CD4-positive, alpha-beta T cell treated with Interleukin-15 for 4 hours (primary cell): Measurements from ENCODE around the gene BOD1L1.

Experiments used
- DNase-seq: peaks from one replicate; pipeline ENCODE4 v3.0.0-alpha.2; 2020; ENCODE audit warnings: low spot score

The BOD1L1 gene

DNA sequence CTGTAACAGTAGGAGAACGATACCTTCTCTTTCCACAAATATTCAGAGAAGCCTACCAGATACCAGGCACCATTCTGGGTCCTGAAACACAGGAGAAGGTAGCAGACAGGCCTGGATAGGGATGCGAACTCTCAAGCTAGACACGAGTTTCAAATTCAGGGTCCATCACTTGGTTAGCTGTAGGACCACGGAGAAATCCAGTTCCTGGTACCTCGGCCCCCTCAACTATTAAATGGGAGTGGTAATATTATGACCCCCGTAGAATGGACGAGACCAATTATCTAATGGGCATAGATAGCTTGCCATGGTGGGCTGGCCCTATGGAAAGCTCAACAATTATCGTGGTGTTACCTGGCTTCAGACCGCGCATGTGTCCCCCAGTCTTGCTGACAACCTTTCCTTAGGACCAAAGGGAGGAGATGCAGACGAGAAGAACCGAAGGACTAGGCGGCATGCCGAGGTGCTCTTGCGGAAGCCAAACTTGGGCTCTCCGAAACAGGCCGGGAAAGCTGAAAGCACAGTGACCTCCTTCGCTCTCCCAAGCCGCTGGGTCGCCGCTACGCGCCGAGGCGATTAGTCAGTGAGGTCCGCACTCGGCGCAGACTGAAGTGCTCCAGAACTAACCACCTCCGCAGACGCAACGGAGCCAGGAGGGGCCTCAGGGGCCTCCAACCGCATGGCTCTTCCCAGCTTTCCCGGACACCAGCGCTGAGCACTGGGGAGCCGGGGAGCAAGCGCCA is 102.9 kb downstream of the BOD1L1 start:
- DNase-seq, result no peak

DNA sequence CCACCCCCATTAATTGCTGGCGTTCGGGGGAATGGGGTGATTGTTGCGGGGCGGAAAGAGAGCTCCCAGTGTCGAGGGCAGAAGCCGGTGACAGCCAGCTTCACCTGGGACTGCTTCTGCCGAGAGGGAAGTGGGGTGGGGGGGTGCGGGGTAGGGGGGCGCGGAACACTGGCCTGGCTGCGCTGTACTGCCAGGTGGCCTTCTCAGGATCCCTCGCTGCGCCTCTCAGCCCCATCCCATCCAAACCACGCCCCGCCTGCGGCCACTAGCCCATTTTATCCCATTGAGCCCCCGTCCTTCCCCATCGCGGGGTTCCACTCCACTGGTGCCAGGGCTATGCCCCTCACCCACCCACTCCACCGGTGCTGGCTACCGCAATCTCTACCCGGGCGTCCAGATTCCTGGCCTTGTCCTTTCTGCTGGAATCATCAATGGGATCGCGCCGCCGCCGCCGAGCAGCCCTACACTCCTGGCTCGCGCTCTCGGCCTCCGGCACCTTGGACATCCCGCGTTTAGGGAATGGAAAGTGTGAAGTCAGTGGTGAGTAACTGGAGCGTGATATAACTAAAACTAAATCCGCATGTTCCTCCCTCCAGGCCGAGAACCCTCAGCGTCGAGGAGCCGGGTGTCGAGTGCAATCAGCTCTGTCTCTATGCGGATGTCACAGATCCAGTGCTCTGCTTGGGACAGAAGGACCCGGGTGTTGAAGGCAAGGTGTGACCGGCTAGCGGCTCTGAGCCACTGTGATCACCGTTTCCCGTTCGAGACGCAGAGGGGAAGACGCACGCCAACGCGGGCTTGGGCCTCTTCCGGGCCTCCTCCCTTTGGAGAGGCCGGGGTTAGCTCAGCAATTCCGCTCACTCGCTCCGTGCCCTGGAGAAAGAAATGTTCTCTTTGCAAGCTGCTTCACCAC is 103.7 kb downstream of the BOD1L1 start:
- no peak for DNase-seq

DNA sequence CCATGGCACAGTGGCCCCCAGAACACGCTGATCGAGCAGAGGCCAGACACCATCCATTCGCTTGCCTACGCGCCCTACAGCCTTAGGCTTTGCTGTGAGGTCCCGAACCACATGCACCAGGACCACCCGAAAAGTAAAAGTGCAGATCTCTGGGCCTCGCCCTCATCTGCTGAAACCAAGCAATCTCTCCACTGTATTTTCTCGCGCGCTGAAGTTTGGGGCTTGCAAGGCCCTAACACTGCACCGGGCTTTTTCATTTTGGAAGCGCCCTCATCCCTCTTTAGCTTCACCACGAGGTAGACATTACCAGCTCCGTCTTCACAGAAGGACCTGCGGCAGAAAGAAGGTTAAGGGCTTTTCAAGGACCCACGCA is 104.4 kb downstream of the BOD1L1 start:
- no peak for DNase-seq

DNA sequence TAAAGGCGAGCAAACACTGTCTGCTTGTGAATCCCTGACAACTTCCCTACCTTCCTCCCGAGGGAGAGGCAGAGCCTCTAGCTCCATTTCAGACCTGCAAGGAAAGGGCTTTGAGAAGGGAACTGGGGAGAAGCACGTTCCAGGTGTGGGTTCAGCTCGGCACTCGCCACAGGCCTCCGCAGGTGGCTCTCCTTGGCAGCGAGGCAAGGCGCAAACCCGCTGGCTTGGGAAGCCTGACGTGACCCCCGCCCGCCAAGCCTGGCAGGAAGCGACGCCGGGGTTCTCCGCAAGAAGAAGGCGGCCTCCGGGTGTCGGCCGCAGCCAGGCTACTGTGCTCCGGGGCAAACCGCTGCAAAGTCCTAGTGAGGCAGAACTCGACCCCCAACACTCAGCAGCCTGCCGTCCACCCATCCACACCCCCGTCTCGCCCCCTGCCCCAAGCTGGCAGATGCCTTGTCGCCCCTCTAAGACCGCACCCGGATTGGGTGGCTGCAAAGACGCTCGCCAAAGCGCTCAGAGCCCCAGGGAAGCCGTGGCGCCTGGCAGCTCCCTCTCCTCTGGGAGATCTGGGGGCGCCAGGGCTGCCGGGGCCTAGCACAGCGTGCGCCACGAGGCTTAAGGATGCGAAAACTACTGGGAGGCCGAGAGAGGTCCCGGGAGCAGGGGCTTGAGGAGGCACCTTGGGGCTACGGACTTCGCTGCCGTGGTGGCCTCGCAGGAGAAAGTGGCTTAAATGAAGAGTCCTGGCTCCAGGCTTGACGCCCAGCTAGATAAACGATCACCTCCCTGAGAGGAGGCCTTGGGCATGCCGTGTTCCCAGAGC is 105.0 kb downstream of the BOD1L1 start:
- DNase-seq, result no peak

DNA sequence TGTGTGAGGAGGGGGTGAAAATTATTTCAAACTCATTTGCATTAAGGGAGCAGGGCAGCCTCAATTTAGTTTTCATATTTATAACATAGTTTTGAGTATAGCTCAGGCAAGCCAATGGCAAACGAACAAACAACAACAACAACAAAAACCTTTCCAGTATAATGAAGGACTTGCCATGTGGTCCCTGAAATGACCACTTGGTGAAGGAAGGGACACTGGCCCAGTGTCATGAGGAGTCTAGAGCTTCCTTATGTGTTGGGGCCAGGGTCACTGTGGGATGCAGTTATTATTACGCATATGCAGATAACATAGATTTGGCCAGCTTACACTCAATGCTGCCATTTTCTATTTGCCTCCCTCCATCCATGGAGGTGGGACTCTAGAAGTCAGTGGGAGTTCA is 106.5 kb downstream of the BOD1L1 start:
- DNase-seq, result no peak
